Stimulated activated CD4-positive, alpha-beta T cell treated with anti-CD3 and anti-CD28 coated beads, Interleukin-4, amount 100 ng/mL, for 1 hour (primary cell): Measurements from ENCODE around the gene RFPL1.
"Not testable (repeated sequence)": the region's sequence is repeated elsewhere in the genome, so short reads cannot be mapped to it uniquely, and the experiment has no call there.

Source experiments
- DNase-seq: peaks from one replicate; pipeline ENCODE4 v3.0.0-alpha.2; 2020

RFPL1 gene

GRCh38 chr22:29438283-29438682, at the start of gene RFPL1:
RFPL1 (plus strand) TSS chr22:29438583.
- DNase-seq, result not testable (repeated sequence)

- no peak for DNase-seq
These were observed 49.7 kb upstream of the RFPL1 start for GRCh38 chr22:29388759-29389090.

GRCh38 chr22:29390270-29390669, 48.1 kb upstream of the RFPL1 start:
- no peak for DNase-seq

- DNase-seq, result no peak
These were observed 46.8 kb upstream of the RFPL1 start for GRCh38 chr22:29391546-29391945.

- DNase-seq, result no peak
These were observed 45.3 kb upstream of the RFPL1 start for GRCh38 chr22:29393019-29393608.

GRCh38 chr22:29394931-29395581, 43.3 kb upstream of the RFPL1 start:
- DNase-seq, result peak; percentile 69

- no peak for DNase-seq
These were observed 42.3 kb upstream of the RFPL1 start for GRCh38 chr22:29396126-29396525.

- no peak for DNase-seq
These were observed 40.6 kb upstream of the RFPL1 start for GRCh38 chr22:29397791-29398190.

GRCh38 chr22:29400576-29400975, 37.8 kb upstream of the RFPL1 start:
- DNase-seq, result no peak

- not testable (repeated sequence) for DNase-seq
These were observed 36.8 kb upstream of the RFPL1 start for GRCh38 chr22:29401538-29401937.

- DNase-seq, result no peak
These were observed 29.4 kb upstream of the RFPL1 start for GRCh38 chr22:29408940-29409339.

GRCh38 chr22:29411569-29412211, 26.7 kb upstream of the RFPL1 start:
- DNase-seq, result not testable (repeated sequence)

- not testable (repeated sequence) for DNase-seq
These were observed 25.6 kb upstream of the RFPL1 start for GRCh38 chr22:29412772-29413171.

- DNase-seq, result peak; percentile 44
These were observed 23.3 kb upstream of the RFPL1 start for GRCh38 chr22:29414951-29415591.

- DNase-seq, result not testable (repeated sequence)
These were observed 19.7 kb upstream of the RFPL1 start for GRCh38 chr22:29418704-29419103.

- DNase-seq, result no peak
These were observed 11.9 kb upstream of the RFPL1 start for GRCh38 chr22:29426476-29426875.

GRCh38 chr22:29427176-29427760, 11.1 kb upstream of the RFPL1 start:
- DNase-seq, result no peak

GRCh38 chr22:29431986-29432385, 6.4 kb upstream of the RFPL1 start:
- no peak for DNase-seq

- no peak for DNase-seq
These were observed 4.5 kb upstream of the RFPL1 start for GRCh38 chr22:29433856-29434255.

- no peak for DNase-seq
These were observed 4.1 kb upstream of the RFPL1 start for GRCh38 chr22:29434288-29434687.

- no peak for DNase-seq
These were observed 2.9 kb upstream of the RFPL1 start for GRCh38 chr22:29435236-29436136.

GRCh38 chr22:29442976-29443375, 4.6 kb downstream of the RFPL1 start:
- no peak for DNase-seq

GRCh38 chr22:29443452-29443851, 5.1 kb downstream of the RFPL1 start:
- no peak for DNase-seq
